Right ventricle myocardium inferior (tissue), 1 donor: ENCODE data around the gene MRPL20. TPM values are rescaled to one million over a fixed set of nuclear protein-coding genes. Genes with fewer than 3 reads are reported as not detected.
"Not testable (repeated sequence)": the region's sequence is repeated elsewhere in the genome, so short reads cannot be mapped to it uniquely, and the experiment has no call there.

ENCODE experiments used
- ATAC-seq: fragments of 200-7000 bp; cut with Tn5 transposase; one replicate; pipeline ENCODE4 v1.9.1; 2020; ENCODE audit warnings: mild to moderate bottlenecking, moderate library complexity
- DNase-seq: peaks from one replicate; pipeline ENCODE4 v3.0.0; 2021; ENCODE audit errors: missing footprints
- intact Hi-C: fragments of 100-400 bp; cut with DNase I; formaldehyde crosslinking; loops from one replicate; pipeline ENCODE4 v1.11.0; 2022
- total RNA-seq: library from RNA; stranded (reverse); fragmentation: NEBNext Ultra II Directional; extraction: Animal tissue kit (Norgen Biotek cat#: 25700); gene quantifications from one replicate; pipeline ENCODE4 v1.2.1, GENCODE V29; 2021
- donor health status: DM: no; HTN: yes; CAD: no; lungs with severe emphysema.

MRPL20 gene
- total RNA-seq, 1 donor from 2014 or later: 140 TPM

GRCh38 chr1:1417825-1418463, 10.9 kb upstream of the MRPL20 start:
- ATAC-seq, DNase-seq, intact Hi-C loops: not testable (repeated sequence)

GRCh38 chr1:1417396-1417795, 10.3 kb upstream of the MRPL20 start:
- intact Hi-C loops, ATAC-seq, DNase-seq: not testable (repeated sequence)

GRCh38 chr1:1415751-1416150, 8.7 kb upstream of the MRPL20 start:
- intact Hi-C loops: no loop called here
- DNase-seq (no peak), ATAC-seq (no peak)

GRCh38 chr1:1412311-1412902, 5.3 kb upstream of the MRPL20 start:
- ATAC-seq, intact Hi-C loops, DNase-seq: not testable (repeated sequence)

GRCh38 chr1:1411626-1412025, 4.5 kb upstream of the MRPL20 start:
- intact Hi-C loops: no loop called here
- ATAC-seq (no peak), DNase-seq (no peak)

GRCh38 chr1:1410238-1410637, 3.1 kb upstream of the MRPL20 start:
- intact Hi-C loops, ATAC-seq, DNase-seq: not testable (repeated sequence)

- intact Hi-C loops: loop anchor here (5.0 kb wide), 1 partner anchor 35 kb away; no protein-coding TSS in a partner anchor
- DNase-seq (no peak), ATAC-seq (no peak)
Observed at GRCh38 chr1:1407636-1408318, 684 bp upstream of the MRPL20 start.

- DNase-seq: no peak
- intact Hi-C loops: loop anchor here (5.0 kb wide), 1 partner anchor 36 kb away; no protein-coding TSS in a partner anchor
- no peak for ATAC-seq
Observed at GRCh38 chr1:1406101-1406820, 832 bp downstream of the MRPL20 start.

- intact Hi-C loops: no loop called here
- peak; percentile 34 for DNase-seq
- ATAC-seq: no peak
Observed at GRCh38 chr1:1403653-1404052, 3.4 kb downstream of the MRPL20 start.

- DNase-seq: peak; percentile 32
- intact Hi-C loops, ATAC-seq: not testable (repeated sequence)
Observed at GRCh38 chr1:1402901-1403392, 4.1 kb downstream of the MRPL20 start.

- ATAC-seq (no peak), DNase-seq (peak; percentile 53)
- intact Hi-C loops: no loop called here
Observed at GRCh38 chr1:1402072-1402900, 4.8 kb downstream of the MRPL20 start.

- intact Hi-C loops: no loop called here
- no peak for ATAC-seq
Observed at GRCh38 chr1:1401457-1402010, 5.6 kb downstream of the MRPL20 start.

GRCh38 chr1:1400576-1401456, 6.3 kb downstream of the MRPL20 start:
- DNase-seq: peak; percentile 50
- ATAC-seq: no peak
- intact Hi-C loops: no loop called here

More at GRCh38 chr1:1401457-1402010, 5.6 kb downstream of the MRPL20 start:
- peak; percentile 62 for DNase-seq

- intact Hi-C loops: no loop called here
Observed at GRCh38 chr1:1399872-1400575, 7.1 kb downstream of the MRPL20 start.

GRCh38 chr1:1399187-1399871, 7.8 kb downstream of the MRPL20 start, which contains the start of gene CCNL2:
Gene CCNL2 (minus strand): TSS chr1:1399335. CDS start chr1:1399306, 29 bp downstream.
- DNase-seq (peak; percentile 100), ATAC-seq (peak; percentile 97)
- intact Hi-C loops: no loop called here

More at GRCh38 chr1:1399872-1400575, 7.1 kb downstream of the MRPL20 start:
- DNase-seq (peak; percentile 58), ATAC-seq (no peak)
